Mucosa of gallbladder (tissue), 1 donor: ENCODE results near the gene H6PD. TPM values are rescaled to one million over a fixed set of nuclear protein-coding genes. Genes with fewer than 3 reads are reported as not detected.

Source experiments
- DNase-seq: peaks from one replicate; pipeline ENCODE4 v3.0.0-alpha.2; 2020; ENCODE audit warnings: low spot score
- total RNA-seq: library from RNA; stranded (reverse); gene quantifications from one replicate; pipeline ENCODE4 v1.2.1, GENCODE V29; 2021
- donor health status: DM: no; HTN: no; CAD: no.

H6PD gene
- total RNA-seq, 1 donor from 2014 or later = 45.6 TPM

DNA sequence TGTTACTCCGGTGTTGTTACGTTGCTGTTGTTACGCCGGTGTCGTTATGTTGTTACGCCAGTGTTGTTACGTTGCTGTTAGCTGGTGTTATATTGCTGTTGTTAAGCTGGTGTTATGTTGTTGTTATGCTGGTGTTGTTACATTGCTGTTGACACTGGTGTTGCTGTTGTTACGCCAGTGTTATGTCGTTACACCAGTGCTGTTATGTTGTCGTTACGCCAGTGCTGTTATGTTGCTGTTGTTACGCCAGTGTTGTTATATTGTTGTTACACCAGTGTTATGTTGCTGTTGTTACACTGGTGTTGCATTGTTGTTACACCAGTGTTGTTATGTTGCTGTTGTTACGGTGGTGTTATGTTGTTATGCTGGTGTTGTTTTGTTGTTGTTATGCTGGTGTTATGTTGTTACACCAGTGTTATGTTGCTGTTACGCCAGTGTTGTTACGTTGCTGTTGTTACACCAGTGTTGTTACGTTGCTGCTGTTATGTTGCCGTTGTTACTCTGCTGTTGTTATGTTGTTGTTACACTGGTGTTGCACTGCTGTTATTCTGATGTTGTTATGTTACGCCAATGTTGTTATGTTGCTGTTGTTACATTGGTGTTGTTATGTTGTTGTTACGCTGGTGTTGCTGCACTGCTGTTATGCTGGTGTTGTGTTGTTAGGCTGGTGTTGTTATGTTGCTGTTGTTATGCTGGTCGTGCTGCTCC is 25.6 kb downstream of the H6PD start:
- no peak for DNase-seq

DNA sequence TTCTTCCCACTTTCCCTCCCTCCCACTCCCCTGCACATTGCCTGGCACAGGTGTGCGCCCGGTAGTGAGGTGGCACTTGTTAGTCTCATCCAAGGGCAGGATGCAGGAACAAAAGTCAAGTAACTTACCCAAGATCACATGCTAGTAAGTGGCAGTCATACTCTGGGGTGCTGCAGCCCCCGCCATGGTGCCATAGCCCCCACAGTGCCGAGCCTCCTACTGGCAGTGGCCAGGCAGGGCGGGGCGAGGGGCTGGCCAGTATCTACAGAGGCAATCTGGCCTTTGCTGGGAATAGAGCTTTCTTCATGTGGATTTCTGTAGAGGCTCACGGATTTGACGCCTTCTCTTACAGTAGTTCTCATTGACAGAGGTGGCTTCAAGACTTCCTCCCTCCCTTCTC is 26.9 kb downstream of the H6PD start:
- DNase-seq = no peak

DNA sequence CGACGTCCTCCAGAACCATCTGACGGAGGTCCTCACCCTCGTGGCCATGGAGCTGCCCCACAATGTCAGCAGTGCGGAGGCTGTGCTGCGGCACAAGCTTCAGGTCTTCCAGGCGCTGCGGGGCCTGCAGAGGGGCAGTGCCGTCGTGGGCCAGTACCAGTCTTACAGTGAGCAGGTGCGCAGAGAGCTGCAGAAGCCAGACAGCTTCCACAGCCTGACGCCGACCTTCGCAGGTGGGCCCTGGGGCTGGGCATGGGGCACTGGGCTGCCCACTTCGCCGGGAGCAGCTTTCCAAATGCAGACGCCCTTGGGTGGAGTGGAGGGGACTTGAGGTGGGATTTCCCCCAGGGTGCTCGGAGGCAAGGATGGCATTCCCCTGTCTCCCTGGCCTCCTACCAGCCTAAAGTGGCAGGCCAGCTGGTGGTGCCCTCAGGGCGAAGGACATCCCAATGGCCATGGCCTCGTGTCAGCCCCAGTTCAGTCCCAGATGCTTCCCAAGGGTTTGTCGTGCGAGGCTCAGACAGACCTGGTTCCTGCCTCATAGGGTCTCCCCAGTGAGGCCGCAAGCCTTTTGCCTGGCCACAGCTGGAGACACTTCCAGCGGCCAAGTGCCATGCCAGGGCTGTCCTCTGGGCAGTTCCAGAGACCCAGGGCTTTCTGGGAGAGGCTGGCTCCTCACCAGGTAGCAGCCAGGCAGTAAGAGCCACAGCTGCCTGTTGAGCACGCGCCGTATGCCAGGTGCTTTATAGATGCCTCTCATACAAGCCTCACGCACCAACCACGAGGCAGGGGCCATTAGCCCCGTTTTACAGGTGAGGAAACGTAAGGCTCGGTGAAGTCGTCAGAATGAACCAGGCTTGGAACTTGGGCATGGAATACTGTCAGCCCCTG is 27.8 kb downstream of the H6PD start:
- DNase-seq = no peak

DNA sequence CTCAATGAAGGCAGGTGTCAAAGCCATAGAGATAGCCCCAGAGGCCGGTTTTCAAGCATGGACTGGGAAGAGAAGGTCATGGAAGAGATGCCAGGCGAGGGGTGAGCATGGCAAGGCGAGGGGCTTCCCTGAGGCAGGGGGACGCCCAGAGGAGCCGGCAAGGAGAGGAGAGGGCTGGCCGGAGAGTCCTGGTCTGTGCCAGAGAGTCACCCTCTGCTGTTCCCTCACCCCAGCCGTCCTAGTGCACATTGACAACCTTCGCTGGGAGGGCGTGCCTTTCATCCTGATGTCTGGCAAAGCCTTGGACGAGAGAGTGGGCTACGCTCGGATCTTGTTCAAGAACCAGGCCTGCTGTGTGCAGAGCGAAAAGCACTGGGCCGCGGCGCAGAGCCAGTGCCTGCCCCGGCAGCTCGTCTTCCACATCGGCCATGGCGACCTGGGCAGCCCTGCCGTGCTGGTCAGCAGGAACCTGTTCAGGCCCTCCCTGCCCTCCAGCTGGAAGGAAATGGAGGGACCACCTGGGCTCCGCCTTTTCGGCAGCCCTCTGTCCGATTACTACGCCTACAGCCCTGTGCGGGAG is 28.8 kb downstream of the H6PD start:
- DNase-seq = no peak

DNA sequence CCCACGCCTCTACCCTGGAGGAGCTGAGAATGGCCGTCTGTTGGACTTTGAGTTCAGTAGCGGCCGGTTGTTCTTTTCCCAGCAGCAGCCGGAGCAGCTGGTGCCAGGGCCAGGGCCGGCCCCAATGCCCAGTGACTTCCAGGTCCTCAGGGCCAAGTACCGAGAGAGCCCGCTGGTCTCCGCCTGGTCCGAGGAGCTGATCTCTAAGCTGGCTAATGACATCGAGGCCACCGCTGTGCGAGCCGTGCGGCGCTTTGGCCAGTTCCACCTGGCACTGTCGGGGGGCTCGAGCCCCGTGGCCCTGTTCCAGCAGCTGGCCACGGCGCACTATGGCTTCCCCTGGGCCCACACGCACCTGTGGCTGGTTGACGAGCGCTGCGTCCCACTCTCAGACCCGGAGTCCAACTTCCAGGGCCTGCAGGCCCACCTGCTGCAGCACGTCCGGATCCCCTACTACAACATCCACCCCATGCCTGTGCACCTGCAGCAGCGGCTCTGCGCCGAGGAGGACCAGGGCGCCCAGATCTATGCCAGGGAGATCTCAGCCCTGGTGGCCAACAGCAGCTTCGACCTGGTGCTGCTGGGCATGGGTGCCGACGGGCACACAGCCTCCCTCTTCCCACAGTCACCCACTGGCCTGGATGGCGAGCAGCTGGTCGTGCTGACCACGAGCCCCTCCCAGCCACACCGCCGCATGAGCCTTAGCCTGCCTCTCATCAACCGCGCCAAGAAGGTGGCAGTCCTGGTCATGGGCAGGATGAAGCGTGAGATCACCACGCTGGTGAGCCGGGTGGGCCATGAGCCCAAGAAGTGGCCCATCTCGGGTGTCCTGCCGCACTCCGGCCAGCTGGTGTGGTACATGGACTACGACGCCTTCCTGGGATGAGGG is 29.7 kb downstream of the H6PD start:
- no peak for DNase-seq

DNA sequence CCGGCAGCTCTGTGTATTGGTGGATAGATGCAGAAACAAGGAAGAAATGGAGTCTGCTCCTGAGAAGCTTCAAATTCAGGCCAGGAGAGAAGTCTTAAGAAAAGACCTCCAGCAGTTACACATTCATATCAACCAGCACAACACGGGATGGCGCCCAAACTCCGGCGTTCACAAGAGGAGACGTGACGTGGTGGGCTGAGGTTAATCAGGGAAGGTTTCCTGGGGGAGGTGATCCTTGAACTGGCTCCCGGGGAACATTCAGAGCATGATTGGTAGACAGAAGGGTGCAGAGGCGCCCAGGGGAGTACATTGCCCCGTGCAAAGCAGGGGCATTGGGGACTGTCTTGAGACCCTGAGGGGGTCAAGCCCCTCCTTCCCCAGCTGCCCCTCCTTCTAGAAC is 30.5 kb downstream of the H6PD start:
- no peak for DNase-seq

DNA sequence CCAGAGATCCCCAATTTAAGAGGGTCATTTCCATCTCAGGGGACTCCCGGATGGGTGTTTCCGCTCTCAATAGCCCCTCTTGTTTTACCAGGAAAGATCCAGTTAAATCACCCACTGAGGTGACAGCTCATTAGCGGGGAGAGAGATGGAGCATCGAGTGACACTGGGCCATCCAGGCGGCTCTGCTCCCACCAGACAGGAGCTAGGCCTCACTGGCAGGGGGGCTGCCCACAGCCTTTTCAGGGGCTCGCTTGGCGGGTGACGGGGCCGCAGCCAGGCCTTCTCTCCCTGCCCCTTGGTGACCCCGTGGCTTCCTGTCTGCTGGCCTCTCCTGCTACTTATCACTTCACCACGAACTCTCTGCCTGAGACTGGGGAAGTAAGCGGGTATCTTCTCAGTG is 31.4 kb downstream of the H6PD start:
- no peak for DNase-seq

DNA sequence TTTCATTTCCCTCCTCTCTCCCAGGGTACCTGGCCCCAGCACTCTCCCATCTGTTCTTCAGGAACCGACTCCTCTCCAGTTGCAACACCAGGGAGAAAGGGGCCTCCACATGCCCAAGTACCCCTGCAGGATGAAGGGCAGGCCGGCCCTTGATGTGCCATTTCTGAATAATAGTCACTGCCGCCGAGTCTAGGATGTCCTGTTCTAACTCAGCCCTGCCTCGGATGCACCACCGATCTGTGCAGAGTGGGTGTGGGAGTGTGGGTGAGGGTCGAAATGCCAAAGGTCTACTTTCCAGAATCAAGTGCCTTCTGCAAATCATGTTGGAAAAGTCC is 32.7 kb downstream of the H6PD start:
- no peak for DNase-seq

DNA sequence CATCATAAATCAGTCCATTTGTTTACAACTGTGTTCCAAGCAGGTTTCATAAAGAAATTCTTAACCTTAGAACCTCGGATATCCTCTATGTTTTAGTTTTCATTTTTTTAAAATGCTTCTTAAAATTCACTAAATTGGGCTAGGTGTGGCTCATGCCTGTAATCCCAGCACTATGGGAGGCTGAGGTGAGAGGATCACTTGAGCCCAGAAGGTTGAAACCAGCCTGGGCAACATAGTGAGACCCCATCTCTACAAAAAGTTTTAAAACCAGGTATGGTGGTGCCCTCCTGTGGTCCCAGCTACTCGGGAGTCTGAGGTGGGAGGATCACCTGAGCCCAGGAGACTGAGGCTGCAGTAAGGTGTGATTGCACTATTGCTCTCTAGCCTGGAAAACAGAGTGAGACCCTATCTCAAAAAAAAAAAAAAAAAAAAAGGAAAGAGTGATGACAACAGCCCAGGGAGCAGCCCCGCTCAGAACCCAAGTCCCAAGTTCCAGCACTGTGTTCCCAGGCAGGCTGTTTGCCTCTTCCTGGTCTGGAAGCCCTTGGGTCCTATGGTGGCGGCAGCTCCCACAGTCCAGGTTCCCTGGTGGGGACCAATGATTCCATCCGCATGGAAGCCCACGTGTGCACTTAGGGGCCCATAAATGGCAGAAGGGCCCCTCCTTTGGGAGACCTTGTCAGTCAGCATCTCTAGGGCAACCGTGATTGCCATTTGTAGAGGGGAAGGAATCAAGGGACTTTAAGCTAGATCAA is 33.4 kb downstream of the H6PD start:
- DNase-seq = no peak

DNA sequence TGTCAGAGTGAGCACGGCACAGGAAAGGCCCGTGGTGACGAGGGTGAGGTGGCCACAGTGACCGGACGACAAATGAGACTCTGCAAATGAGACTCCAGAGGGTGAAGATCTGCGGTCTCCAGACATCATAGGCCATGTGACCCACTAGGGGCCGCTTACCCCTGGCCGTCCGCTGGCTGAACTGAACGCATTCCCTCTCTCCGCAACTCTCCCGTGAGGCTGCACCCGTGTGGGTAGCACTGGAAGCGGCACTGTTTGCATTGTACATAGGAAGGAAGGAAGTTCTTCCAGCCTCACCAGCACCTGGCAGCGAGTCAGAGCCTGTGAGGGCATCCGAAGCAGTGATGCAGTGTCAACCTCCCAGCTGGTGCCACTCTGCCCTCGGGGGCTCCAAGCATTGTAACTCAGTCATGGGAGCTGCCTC is 34.5 kb downstream of the H6PD start:
- no peak for DNase-seq

DNA sequence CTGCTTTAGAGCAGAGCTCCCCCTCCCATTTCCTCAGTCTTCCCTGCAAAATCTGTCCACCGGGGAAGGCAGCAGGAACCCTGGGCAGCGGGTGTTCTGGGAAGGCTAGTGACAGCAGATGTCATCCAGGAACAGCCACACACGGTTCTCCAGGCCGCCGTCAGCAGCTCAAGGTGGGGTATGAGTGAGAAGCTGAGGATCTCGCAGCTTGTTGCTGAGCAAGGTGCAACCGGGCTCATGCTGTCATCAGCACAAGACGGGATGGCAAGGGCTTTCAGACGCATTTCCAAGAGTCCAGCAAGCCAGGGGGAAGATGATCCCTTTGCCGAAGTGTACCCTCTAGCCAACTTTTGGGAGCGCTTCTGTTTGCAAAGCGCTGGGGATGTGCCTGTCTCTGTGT is 35.1 kb downstream of the H6PD start:
- DNase-seq = no peak

DNA sequence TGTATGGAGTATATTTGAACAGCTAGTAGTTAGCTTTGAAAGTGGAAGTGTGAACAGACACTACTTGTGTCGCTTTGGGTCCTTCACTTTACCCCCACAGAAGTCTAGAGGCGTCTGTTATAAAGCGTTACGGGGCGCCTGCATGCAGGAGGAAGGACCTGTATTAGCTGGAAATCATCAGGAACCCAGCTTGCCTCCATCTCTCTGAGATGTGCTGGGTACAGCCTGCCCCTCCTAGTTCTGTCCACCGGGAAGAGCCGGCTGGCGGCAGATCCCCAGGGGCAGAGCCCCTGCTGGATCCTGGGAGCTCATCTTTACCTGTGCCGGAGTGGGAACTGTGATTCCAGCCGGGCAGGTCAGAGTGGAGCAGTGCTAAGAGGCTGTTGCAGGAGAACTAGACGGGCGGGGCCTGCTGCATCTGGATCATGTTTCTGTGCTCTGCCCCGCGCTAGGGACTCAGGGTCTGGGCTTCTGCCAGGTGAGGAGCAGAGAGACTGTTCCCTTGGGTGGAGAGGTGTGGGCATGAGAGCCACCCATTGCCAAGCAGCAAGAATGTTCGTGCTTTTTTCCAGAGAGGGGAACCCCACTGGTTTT is 35.8 kb downstream of the H6PD start:
- no peak for DNase-seq

DNA sequence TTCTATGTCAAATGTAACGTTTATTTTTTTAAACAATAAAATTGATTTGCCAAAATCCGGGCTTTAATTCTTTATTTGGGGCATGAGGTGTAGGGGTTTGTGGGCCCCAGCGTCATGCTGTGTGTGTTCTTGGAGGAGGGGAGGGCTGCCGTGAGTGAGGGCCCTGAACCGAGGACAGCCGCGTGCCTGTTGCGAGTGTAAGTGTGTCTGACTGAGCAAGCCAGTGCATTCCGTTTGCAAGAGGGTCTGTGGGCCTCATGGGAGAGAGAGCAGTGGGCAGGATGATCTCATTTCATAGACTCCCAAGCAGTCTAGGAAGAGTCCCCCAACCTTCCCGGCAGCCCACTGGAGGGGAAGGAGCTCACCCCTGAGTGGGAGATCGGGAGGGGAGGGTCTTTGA is 36.7 kb downstream of the H6PD start:
- DNase-seq = no peak

DNA sequence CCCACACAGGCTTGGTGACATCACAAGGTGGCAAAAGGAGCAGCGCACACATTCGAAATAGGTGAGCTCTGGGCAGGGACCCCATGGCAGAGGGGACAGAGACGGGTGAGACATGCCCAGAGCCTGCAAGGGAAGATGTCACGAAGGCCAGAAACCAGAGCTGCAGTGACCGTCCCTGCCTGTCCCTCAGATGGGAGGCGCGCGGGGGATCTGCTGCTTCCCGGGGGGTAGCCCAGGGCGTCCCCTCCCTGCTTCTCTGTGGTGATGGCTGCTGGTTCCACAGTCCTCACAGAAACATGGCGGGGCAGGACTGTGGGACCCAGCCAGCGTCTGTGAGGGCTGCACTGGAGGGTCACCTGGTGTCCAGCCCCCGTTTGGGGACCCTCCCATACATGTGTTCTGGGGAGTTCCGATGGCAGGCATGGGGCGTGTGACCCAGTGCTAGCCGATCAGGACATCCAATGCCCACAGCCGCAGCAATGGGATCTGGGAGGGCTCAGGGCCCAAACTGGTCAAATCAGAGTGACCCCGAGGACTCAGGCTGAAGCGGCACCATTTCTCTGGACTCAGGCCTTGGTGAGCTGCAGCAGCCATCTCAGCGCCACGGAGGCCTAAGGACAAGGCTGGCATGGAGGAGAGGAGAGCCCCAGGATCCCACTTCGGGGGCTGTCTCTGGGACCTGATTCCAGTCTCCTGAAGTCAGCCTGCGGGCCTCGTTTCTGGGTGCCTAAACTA is 37.5 kb downstream of the H6PD start:
- DNase-seq = no peak

DNA sequence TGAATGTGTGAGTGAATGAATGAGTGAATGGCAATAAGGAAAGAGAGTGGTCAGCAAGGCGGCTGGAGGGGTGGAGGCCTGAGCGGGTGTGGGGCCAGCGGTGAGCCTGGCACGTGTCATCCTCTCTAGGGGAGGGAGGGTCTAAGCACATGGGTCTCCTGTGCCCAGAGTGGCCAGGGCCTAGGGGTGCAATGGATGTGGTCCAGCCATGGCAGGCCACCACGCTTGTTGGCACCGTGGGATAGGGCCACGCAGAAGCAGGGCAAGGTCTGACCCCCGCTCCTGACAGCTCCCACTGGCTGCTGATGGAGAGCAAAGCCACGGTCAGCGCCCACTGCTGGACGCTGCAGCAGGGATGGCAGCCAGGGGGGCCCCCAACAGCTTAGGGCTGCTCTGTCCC is 38.6 kb downstream of the H6PD start:
- no peak for DNase-seq

DNA sequence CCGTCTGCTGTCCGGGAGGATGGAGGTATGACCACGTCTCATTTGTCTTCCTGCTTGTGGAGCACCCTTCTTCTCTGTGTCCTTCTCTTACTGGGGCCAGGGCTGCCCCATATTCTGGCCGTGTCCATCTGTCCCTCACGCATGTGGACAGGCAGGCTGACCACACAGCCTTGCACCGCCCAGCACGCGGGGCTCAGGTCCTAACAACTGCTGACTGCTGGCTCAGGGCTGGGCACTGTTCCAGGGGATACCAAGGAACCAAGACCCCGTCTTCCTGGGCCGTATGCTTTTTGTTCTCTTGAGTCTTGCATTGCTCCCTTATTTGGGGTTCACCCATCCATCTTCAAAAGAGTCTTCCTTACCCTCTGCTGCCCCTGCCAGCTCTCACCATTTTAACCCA is 40.6 kb downstream of the H6PD start:
- no peak for DNase-seq

DNA sequence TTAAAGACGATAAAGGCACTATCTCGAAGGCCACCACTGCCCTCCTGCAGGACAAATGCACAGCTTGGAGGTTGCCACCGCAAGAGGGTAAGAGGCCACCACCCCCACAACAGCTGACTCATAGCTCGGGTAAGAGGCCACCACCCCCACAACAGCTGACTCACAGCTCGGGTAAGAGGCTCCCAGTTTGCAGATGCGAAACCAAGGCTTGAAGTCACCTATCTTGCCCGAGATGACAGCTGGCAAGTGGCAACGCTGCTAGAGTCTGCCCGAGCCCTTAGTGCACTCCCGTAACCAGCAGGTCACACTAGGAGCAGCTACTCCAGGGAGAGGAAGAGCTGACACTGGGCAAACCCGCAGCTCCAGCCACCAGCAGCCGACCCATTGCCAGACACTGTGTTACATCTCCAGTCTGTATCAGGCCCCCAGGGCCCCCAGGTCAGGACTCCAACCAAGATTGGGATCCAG is 41.0 kb downstream of the H6PD start:
- peak; percentile 49 for DNase-seq

DNA sequence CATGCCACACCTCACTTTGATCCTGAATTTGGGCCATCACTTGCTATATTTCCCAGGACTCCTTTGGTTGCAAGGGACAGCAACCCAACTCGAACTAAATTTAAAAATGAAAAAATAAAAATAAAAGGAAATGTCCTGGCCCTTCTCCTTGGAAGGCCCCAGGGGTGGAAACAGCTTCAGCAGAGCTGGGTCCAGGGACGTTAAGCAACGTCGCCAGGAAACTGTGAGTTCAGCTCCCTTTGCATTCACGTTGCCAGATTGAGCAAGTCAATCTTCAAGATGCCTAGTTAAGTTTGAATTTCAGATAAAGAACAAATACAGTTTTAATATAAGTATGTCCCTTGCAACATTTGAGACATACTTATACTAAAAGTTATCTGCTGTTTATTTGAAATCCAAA is 43.5 kb downstream of the H6PD start:
- no peak for DNase-seq

DNA sequence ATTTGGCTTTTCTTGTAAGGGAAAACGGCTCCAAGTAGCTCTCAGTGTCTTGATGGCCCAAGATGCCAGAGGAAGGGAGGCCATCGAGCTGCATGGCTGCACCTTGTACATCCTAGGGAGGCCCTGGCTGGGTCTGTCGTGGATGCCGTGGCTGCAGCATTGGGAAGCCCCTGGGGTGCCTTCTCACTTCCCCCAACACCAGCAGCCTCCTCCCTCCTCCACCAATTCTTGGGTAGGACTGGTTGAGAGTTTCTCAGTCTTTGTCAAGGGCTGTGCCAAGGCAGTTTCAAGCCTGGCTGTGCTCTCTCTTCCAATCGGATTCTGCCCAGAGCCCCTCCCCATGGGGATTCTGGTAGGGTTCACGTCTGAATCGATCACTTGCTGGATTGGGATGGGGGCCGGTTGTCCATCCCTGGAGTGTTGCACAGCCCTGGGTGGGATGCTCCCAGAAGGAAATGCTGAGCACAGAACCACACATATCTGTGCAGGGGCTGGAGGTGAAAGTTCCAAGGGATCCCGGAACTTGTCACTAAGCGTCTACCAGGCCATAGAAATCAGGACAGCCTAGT is 44.1 kb downstream of the H6PD start:
- no peak for DNase-seq
